ENCODE data around the gene ARID3A.

ARID3A gene

GRCh38 chr19:944171-944567 is 18.3 kb downstream of the ARID3A start:
- H3F3A ChIP-seq (ENCODE audit: low read depth), result no peaks in the 10 kb centered on the region
- TF ChIP-seq EZH2phosphoT487 (IDR thresholded peaks at IDR 0.05; ENCODE audit: borderline replicate concordance), result no peak
- TF ChIP-seq, protein P1, sequence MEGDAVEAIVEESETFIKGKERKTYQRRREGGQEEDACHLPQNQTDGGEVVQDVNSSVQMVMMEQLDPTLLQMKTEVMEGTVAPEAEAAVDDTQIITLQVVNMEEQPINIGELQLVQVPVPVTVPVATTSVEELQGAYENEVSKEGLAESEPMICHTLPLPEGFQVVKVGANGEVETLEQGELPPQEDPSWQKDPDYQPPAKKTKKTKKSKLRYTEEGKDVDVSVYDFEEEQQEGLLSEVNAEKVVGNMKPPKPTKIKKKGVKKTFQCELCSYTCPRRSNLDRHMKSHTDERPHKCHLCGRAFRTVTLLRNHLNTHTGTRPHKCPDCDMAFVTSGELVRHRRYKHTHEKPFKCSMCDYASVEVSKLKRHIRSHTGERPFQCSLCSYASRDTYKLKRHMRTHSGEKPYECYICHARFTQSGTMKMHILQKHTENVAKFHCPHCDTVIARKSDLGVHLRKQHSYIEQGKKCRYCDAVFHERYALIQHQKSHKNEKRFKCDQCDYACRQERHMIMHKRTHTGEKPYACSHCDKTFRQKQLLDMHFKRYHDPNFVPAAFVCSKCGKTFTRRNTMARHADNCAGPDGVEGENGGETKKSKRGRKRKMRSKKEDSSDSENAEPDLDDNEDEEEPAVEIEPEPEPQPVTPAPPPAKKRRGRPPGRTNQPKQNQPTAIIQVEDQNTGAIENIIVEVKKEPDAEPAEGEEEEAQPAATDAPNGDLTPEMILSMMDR (conservative IDR thresholded peaks at IDR 0.05; ENCODE audit: low read length), result no peak
- no peaks in the 10 kb centered on the region for H3K27me3 ChIP-seq (ENCODE audit: insufficient read depth, low read length, poor library complexity, severe bottlenecking)
- H3K79me2 ChIP-seq (ENCODE audit: insufficient read depth, low read length), result peaks cover 20% of the 10 kb centered on the region; the same call in 1 of the 2 replicates
- H3K9me2 ChIP-seq (replicated peaks; ENCODE audit: low read depth, low read length), result no peaks in the 10 kb centered on the region
- H3K4me3 ChIP-seq (ENCODE audit: low read length, poor library complexity, severe bottlenecking), result no peak overlapping the region
- H3K4me1 ChIP-seq (ENCODE audit: insufficient read depth, low read length, poor library complexity, severe bottlenecking), result no peaks in the 10 kb centered on the region
- no peaks in the 10 kb centered on the region for H3K9me3 ChIP-seq (ENCODE audit: insufficient read depth, low read depth, low read length)
- no peak overlapping the region for H3K4me2 ChIP-seq (ENCODE audit: low read depth, low read length, poor library complexity, severe bottlenecking)
- H2AFZ ChIP-seq (ENCODE audit: low read length), result no peak overlapping the region
- H4K20me1 ChIP-seq (ENCODE audit: insufficient read depth, low read length, poor library complexity, severe bottlenecking), result peaks cover 4% of the 10 kb centered on the region
- peaks cover 7% of the 10 kb centered on the region; the same call in 1 of the 2 replicates for H3K36me3 ChIP-seq (ENCODE audit: insufficient read depth, low read length)
- H3K9ac ChIP-seq (ENCODE audit: low read depth, low read length, poor library complexity, severe bottlenecking), result no peak overlapping the region

- Histone ChIP-seq H3K79me2 (ENCODE audit: insufficient read depth, low read length) (peaks cover 14% of the 10 kb centered on the region; the same call in 1 of the 2 replicates), H3K36me3 (ENCODE audit: insufficient read depth, low read length) (peaks cover 7% of the 10 kb centered on the region; the same call in 1 of the 2 replicates), H3K4me2 (ENCODE audit: low read depth, low read length, poor library complexity, severe bottlenecking) (no peak overlapping the region), H3F3A (ENCODE audit: low read depth) (no peaks in the 10 kb centered on the region), H3K9me3 (ENCODE audit: insufficient read depth, low read depth, low read length) (no peaks in the 10 kb centered on the region), H3K4me1 (ENCODE audit: insufficient read depth, low read length, poor library complexity, severe bottlenecking) (no peaks in the 10 kb centered on the region), H3K4me3 (ENCODE audit: low read length, poor library complexity, severe bottlenecking) (no peak overlapping the region), H3K9ac (ENCODE audit: low read depth, low read length, poor library complexity, severe bottlenecking) (no peak overlapping the region), H3K27me3 (ENCODE audit: insufficient read depth, low read length, poor library complexity, severe bottlenecking) (no peaks in the 10 kb centered on the region), H2AFZ (ENCODE audit: low read length) (no peak overlapping the region), H4K20me1 (ENCODE audit: insufficient read depth, low read length, poor library complexity, severe bottlenecking) (peaks cover 4% of the 10 kb centered on the region), H3K9me2 (replicated peaks; ENCODE audit: low read depth, low read length) (no peaks in the 10 kb centered on the region)
- no peak for TF ChIP-seq EZH2phosphoT487 (IDR thresholded peaks at IDR 0.05; ENCODE audit: borderline replicate concordance)
- TF ChIP-seq, protein P1 (conservative IDR thresholded peaks at IDR 0.05; ENCODE audit: low read length), result no peak
These were observed 18.9 kb downstream of the ARID3A start for GRCh38 chr19:944663-945241.

GRCh38 chr19:945401-946252 is 19.8 kb downstream of the ARID3A start:
- Histone ChIP-seq H3K4me3 (ENCODE audit: low read length, poor library complexity, severe bottlenecking) (no peak overlapping the region), H3K27me3 (ENCODE audit: insufficient read depth, low read length, poor library complexity, severe bottlenecking) (no peaks in the 10 kb centered on the region), H3F3A (ENCODE audit: low read depth) (no peaks in the 10 kb centered on the region), H3K36me3 (ENCODE audit: insufficient read depth, low read length) (peaks cover 7% of the 10 kb centered on the region; the same call in 1 of the 2 replicates), H3K79me2 (ENCODE audit: insufficient read depth, low read length) (peaks cover 7% of the 10 kb centered on the region; the same call in 1 of the 2 replicates), H3K9ac (ENCODE audit: low read depth, low read length, poor library complexity, severe bottlenecking) (no peak overlapping the region), H2AFZ (ENCODE audit: low read length) (no peak overlapping the region), H3K4me2 (ENCODE audit: low read depth, low read length, poor library complexity, severe bottlenecking) (no peak overlapping the region), H3K9me2 (replicated peaks; ENCODE audit: low read depth, low read length) (no peaks in the 10 kb centered on the region), H3K4me1 (ENCODE audit: insufficient read depth, low read length, poor library complexity, severe bottlenecking) (no peaks in the 10 kb centered on the region), H4K20me1 (ENCODE audit: insufficient read depth, low read length, poor library complexity, severe bottlenecking) (peaks cover 4% of the 10 kb centered on the region), H3K9me3 (ENCODE audit: insufficient read depth, low read depth, low read length) (no peaks in the 10 kb centered on the region)
- TF ChIP-seq, protein P1 (conservative IDR thresholded peaks at IDR 0.05; ENCODE audit: low read length), result no peak
- TF ChIP-seq EZH2phosphoT487 (IDR thresholded peaks at IDR 0.05; ENCODE audit: borderline replicate concordance), result no peak

Data from Loucy (cell line).